HTR-8/SVneo (cell line): ENCODE measurements around the gene SLC9A8.
A peak's percentile ranks its signal among the peaks of the same experiment; 100 is the strongest.
"Not testable (repeated sequence)": the region's sequence is repeated elsewhere in the genome, so short reads cannot be mapped to it uniquely, and the experiment has no call there.

Source experiments
- DNase-seq: peaks from one replicate; pipeline ENCODE4 v3.0.0; 2011; ENCODE audit warnings: low spot score, mixed read lengths; ENCODE audit not compliant: insufficient read length
- FAIRE-seq: peaks from 2 replicates; lab custom pipeline; 2011; peaks lifted over from hg19 to GRCh38; lab: Jason Lieb, UNC

The SLC9A8 gene

DNA sequence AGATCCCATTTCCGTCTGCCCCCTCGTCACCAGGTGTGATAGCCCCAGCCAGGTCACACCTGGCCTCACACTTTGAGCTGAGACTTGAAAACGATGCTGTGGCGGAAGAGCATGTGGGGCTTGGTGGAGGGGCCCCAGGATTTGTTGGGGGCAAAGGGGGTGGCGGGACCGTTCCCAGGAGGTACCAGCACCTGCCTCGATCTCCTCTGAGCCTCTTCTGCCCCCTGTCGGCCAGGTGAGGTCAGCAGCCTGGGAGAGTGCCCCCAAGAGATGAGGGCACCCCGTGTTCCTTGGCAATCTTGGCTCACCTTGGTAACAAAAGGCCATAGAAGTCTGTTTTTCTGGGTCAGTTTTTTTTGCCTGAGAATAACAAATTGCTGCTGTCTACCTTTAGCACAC, 77.3 kb downstream of the SLC9A8 start:
- DNase-seq (no peak), FAIRE-seq (peak; percentile 86)

DNA sequence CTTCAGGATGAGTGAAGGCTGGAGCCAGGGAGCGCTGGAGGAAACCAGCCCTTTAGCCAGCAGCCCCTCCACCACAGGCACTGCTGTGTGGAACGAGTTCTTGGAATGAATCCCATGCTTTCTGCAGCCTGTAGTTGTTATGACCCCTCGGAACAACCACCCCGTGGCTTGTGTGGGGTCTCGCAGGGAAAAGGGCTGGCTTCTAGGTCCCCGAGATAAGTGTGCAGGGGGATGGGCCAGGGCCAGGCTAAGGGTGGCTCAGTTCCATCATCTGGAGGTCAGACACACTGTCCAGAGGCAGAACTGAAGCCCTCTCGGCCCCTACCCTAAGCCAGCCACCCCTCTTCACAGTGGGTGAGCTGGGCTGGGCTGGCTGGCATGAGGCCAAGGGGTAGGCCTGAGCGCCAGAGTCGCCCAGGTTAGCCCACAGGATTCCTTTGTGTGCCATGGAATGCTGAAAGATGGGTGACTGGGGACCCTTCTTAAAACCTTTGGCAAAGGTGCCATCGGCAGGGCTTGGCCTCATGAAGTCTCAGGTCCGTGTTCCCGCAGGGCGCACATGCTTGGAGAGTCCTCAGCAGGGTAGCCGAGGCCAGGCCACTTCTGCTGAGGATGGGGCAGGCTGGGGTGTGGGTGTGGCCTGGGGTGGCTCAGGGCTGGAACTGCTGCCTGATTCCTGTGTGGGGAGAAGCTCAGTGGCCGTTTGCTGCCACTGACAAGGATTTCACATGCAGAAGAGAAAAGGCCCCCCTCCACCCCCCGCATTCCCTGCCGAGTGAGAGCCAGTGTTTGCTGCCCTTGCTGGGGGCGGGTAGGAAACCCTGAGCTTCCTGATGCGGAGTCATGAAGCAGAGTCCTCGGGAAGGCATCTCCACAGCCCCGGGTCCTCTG, 78.1 kb downstream of the SLC9A8 start:
- DNase-seq (no peak), FAIRE-seq (no peak)

DNA sequence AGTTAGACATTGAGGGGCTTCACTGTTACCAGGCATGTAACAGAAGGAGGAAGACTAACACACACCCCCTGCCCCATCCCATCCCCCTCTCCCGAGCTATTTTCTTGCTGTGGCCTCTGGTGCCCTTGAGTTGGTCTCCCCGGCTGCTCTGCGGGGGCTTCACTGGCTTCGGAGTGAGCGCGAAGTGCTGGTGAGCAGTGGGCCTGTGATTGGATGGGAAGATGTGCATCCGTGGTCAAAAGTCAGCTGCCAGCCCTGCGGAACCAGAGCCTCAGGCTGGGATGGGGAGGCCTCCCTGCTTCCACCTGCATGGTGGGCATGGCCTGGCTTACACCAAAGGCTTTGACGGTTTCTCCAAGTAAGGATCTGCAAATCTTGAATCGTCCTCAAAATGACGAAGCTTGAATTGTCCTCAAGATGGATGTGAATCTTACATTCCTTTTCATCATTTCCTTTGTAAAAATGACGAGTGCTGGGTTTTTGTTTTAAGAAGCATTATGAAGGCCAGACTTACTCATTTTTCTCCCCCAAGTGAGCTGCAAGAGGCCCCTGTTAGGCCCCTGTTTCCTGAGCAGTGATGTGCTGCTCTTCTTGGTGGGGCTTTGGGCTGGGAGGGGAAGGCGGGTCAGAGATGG, 79.0 kb downstream of the SLC9A8 start:
- FAIRE-seq, result peak; percentile 48
- no peak for DNase-seq

DNA sequence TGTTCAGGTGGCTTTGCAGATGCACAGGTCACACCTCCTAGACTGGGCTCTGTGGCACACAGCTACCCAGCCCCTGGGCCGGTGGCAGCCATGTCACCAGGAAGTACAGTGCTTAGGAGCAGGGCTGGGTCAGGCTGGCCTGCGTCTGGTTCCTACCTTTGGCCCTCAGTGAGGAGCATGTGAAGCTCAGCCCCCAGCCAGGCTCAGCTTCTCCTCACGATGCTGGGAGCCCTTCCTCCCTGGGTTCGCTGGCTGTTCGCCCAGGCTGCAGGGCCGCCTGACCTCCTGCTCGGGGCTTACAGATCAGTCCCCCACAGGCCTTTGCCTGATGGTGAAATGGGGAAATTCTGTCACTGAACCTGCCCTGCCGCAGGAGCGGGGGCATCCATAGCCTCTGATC, 79.6 kb downstream of the SLC9A8 start:
- DNase-seq, result no peak
- peak; percentile 69 for FAIRE-seq

DNA sequence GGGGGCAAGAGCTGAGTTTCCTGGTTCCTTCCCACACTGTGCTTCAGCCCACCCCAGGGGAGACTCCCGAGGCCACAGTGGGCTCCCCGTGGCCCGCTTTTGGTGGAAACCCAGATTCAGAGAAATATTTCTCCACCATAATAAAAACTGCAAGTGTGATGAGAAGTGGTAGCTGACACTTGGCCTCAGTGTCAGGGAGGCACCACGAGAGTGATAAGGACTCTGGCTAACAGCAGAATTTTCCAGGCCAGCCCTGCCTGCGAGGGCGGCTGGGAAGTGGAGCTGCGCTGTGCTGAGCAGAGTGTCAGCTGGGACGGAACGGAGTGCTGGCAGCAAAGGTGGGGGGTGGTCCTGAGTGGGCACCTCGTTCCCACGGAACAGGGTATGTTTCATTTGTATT, 80.2 kb downstream of the SLC9A8 start:
- peak; percentile 44 for FAIRE-seq

DNA sequence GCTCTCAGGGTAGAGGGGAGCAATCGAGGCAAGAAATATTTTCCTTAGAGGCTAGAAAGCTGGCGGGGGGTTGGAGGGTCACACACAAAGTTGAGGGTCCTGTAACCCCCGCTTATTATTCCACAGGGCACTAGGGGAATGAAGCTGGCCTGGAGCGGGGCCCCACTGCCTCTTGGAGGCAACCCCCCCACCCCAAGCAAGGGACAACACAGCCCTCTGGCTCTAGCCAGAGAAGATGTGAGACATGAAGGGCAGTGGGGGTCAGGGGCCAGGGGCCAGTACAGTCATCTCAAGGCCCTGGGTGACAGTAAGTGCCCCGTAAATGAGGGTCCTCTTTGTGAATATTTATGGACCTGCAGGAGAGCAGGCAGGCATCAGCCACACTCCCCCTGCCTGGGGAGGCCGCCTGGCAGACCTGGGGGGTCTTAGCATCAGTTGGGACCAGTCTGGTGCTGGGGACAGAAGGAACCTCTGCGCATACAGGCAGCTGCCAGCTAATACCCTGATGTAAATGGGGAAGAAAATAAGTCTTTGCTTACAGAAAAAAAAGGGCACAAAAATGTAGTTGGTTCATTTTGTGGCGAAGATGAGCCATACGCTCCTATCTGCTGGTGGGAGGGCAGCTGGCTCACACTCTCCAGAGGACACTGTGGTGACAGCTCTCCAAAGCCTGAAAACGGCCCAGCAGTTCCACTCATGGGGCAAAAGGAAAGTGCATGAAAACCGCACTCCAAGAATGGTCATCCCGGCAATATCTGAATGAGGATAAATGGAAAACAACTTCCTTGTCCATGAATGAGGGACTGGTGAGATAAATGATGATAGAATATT, 80.8 kb downstream of the SLC9A8 start:
- DNase-seq (no peak), FAIRE-seq (peak; percentile 86)

More for the DNA sequence above, 80.2 kb downstream of the SLC9A8 start:
- DNase-seq, result no peak

DNA sequence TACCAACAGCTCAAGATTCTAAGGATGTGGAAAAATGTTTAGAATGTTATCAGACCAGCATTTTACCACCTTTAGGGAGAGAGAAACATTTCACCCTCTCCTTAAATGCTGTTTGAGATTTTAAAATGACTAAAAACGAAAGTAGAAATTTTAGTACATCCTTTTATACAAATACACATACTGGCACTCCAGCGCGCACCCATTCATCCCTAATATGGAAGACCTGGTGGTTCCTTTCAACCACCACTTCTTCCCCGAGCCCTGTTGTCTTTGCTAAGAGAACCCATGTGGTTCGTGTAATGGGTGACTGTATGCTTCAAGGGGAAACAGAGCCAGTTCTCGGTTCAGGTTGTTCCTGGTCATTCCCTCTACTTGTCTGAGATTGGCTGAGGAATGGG, 81.4 kb downstream of the SLC9A8 start:
- no peak for DNase-seq

DNA sequence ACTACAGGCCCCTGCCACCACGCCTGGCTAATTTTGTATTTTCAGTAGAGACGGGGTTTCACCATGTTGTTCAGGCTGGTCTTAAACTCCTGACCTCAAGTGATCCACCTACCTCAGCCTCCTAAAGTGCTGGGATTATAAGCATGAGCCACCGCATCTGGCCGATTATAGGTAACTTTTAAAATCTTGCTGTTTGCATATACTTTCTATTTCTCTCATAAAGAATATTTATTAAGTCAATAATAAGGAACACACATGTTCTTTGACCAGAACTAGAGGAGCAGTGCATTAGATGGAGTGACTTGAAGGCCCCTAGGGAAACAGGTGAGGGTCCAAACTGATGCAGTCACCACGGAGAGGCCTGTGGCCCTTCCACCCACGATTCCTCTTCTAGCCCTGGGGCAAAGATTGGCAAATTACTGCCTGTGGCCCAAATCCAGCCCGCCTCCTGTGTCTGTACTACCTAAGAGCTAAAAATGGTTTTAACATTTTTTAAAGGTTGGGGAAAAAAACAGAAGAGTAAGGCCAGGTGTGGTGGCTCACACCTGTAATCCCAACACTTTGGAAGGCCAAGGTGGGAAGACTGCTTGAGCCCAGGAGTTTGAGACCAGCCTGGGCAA, 83.0 kb downstream of the SLC9A8 start:
- FAIRE-seq, DNase-seq: not testable (repeated sequence)

More for the DNA sequence above, 81.4 kb downstream of the SLC9A8 start:
- peak; percentile 40 for FAIRE-seq

DNA sequence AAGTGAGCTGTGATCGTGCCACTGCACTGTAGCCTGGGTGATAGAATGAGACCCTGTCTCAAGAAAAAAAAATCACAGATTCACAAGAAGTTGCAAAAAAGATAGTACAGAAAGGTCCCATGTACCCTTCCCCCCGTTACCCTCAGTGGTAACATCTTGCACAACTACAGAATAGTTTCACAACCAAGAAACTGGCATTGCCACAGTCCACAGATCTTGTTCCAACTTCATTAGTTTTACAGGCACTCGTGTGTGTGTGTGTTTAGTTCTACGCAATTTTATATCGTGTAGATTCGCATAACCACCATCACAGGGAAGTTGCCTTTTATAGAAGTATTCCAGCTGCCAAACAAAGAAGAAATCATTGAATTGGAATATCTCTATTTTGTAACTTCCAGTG, 83.6 kb downstream of the SLC9A8 start:
- peak; percentile 31 for FAIRE-seq
- DNase-seq, result no peak

DNA sequence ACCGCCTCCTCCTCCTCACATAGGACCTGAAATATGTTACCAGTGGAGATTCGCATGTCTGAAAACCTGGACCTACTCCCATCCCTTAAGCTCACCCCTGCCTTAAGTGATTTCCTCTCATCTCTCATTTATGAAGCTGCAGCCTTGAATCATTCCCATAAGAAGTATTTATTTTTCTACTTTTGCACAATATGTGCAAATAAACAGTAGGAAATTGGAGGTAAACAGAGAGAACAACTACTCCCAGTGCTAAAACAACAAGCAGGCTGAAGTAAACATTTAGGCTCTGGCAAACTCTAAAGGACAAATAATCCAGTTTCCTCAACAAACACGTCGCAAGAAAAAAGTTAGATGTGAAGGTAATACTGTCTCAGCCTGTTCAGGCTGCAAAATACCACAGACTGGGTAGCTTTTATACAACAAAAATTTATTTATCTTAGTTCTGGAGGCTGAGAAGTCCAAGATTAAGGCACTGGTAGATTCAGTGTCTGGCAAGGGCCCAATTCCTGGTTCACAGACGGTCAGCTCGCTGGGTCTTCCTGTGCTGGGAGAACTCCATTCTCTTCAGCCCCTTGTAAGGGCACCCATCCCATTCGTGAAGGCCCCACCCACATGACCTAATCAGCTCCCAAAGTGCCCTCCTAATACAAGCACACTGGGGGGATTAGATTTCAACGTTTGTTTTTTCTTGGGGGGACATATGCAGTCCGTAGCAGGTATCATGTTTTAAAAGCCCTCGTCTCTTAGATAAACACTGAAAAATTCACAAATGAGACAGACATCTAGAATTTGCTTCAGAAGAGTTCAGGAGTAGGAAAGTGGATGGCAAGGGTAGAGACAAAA, 87.1 kb downstream of the SLC9A8 start:
- no peak for DNase-seq
- FAIRE-seq, result no peak

DNA sequence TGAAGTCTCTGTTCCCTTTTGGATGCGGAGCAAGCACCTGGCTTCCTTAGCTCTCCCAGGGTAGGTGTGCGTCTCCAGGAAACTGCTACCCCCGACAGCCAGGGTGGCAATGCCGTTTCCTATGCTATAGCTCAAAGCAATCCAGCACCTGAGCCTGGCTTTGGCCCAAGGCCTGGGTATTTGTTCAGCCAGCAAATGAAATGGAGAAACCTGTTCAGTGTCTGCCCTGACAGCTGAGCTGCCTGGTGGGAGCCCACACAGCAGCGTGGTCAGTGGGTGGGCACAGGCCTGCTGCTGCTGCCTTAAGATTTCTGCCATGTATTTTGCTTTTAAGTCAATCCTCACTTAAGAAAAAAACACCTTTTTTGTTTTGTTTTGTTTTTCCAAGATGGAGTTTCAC, 89.0 kb downstream of the SLC9A8 start:
- FAIRE-seq (peak; percentile 55), DNase-seq (no peak)

DNA sequence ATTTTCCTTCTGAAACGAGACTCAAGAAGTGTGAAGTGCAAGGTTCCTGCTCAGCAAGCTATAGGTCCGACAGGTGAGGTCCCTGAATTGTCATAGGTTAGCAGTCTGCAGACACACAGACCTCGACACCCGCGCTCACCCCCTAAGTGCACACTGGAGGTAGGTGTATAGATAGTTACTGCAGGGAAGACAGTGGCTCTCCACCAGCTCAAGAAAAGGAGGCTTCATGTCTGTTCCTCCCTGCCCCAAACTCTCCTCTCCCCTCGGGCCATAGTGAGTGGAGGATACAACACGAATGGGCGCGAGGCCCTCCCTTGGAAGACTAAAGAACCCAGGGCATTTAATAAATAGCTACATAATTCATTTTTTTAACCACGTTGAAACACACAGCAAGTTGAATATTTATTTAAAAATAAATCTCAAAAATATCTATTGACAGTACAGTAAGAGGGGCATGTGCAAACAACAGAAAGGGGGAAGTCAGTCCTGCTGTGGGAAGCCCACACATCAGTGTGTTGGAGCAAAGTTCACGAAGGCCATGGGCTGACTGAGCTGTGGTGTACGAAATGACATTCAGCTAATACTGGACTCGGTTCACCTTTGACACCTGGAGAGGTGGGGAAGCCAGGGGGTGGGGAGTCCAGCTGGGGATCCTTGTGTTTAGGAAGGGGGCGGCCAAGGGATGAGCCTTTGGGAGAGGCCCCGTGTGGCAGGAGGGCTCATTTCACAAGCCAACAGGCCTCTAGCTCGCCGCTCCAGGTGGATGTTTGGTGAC, 92.0 kb downstream of the SLC9A8 start:
- DNase-seq, result no peak
- FAIRE-seq, result no peak

DNA sequence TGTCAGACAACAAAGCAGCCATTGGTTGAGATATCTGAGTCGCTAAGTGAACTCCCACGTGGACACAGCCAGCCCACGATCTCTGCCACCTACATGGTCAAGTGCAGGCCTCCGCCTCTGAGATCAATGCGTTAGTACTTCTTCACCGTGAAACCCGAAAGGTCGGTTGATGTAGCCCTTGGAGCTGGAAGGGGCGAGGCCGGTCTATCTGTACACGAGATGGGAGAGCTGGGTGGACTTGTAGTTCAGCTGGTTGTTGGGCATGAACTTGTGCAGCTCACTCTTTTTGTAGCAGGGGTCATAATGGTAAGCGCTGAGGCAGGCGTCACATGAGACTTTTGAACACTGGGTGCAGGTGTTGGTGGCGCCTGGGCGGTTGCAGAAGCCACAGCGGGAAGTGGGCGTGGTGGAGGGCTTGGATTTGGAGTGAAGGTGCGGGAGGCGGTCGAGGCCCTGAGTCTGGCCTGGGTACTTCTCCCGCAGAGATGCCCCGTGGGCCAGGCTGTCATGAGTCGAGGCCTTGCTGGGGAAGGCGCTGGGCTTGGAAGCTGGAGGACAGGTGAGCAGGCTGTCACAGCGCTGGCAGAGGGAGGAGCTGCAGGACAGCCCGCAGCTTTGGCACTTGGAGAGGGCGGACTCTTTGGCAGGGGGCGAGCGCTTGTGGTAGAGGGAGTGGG, 92.9 kb downstream of the SLC9A8 start:
- DNase-seq (no peak), FAIRE-seq (peak; percentile 54)

DNA sequence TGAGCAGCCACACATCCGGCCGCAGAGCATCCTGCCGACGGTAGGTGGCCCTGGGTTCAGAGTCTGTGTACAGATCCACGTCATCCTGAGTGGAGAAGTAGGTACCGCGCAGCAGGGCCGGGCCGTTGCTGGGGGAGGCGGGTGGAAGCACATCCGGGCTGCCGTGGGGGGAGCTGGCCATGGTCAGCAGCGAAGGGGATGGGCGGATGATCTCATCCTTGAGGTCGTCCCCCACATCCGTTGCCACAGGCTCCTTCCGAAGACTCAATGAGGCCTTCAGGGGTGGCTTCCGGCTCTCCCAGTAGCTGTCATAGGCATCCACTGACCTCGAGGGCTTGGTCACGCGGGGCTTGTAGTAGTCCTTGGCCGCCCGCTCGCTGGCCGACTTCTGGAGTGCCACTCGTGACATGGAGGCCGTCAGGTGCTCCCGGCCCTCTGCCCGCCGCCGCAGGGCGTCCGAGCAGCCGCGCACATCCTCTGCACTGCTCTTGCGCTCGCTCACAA, 93.5 kb downstream of the SLC9A8 start:
- FAIRE-seq (no peak), DNase-seq (no peak)

DNA sequence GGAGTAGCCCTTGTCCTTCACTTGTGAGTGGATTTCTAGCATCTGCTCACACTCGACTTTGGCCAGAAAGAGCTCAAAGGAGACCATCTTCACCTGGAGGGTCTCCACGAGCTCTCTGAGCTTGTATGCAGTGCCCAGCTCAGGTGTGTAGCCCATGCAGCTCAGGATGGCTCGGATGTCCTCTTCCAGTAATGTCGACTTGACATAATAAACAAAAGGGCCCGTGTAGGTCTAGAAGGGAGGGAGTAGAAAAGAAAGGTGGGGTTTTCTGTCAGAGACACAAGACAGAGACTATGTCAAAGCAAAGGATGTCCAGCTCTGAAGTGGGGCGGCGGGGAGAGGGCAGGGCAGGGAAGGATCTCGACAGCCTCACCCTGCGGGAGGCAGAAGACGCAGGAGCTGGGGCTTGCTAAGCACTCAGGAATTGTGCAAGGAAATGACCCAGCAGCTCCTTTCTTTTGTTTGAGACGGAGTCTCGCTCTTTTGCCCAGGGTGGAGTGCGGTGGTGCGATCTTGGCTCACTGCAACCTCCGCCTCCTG, 94.1 kb downstream of the SLC9A8 start:
- DNase-seq (no peak), FAIRE-seq (no peak)

DNA sequence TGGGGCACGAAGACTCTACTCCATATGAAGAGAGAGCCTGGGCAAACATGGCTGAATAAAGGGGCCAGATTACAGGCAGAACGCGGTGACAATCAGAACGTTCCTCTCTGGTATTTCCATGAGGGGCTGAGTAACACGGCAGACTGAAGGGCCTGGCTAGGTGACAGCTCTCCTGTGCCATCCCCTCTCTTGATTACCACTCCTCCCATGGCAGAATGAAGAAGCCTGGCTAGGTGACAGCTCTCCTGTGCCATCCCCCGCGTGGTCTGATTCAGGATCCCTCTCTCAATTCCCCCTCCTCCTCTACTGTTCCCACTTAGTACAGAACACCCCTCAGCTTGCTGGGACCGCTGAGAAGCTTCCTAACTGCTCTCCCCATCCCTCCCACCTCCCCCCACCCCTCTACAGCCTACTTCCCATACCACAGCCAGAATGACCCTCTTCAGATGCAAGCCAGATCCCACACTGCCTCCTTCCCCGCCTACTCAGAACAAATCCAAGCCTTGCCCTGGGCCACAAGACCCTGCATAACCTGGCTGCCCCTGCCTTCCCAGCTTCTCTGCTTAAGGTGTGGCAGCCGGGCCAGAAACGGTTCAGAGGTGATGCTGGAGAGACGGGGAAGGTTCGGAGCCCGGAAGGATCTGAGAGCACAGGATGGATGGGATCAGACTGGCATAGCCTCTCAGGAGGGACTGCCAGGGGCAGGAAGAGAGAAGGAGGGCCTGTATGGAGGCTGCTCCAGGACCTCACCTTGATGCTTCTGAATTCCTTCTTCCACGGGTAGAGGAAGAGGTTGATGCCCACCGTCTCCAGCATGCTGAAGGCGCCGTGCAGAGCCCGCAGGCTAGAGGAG, 95.0 kb downstream of the SLC9A8 start:
- FAIRE-seq (no peak), DNase-seq (no peak)

DNA sequence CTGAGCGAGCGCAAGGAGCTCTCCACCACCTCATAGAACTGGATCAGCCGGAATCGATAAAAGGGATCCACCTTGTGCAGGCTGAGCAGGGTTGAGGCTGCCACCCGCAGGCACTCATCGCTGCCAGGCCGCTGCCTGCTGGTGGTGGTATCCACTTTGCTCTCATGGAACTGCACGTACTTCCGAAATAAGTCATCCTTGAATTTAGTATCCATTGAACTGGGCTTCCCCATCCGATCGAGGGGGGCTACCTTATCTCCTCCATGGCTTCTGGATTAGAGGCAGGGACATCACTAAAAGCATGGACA, 95.6 kb downstream of the SLC9A8 start:
- FAIRE-seq, result no peak
- no peak for DNase-seq
